ENCODE results near the gene EGFL7. TPM values are rescaled to one million over a fixed set of nuclear protein-coding genes. Genes with fewer than 3 reads are reported as not detected.
"Not testable (repeated sequence)": the region's sequence is repeated elsewhere in the genome, so short reads cannot be mapped to it uniquely, and the experiment has no call there.

EGFL7 gene
- total RNA-seq, 1 experiment from 2014 or later, result 0.08 TPM

- no peaks in the 10 kb centered on the region for H3K9me3 ChIP-seq (replicated peaks)
- no peak overlapping the region for H3K4me3 ChIP-seq
- DNase-seq (ENCODE audit: low read depth in 1 of 2, low spot score in 2 of 2), result no peak
- 0 out of 2 replicates have a peak, but pooled peaks cover under 1% of the 10 kb centered on the region for H3K27me3 ChIP-seq (replicated peaks)
- H3K27ac ChIP-seq, result no peak overlapping the region
- no peaks in the 10 kb centered on the region for H3K36me3 ChIP-seq
- H3K4me1 ChIP-seq (replicated peaks), result peaks cover 39% of the 10 kb centered on the region
Measured at GRCh38 chr9:136628268-136628667, 34.4 kb upstream of the EGFL7 start.

DNA sequence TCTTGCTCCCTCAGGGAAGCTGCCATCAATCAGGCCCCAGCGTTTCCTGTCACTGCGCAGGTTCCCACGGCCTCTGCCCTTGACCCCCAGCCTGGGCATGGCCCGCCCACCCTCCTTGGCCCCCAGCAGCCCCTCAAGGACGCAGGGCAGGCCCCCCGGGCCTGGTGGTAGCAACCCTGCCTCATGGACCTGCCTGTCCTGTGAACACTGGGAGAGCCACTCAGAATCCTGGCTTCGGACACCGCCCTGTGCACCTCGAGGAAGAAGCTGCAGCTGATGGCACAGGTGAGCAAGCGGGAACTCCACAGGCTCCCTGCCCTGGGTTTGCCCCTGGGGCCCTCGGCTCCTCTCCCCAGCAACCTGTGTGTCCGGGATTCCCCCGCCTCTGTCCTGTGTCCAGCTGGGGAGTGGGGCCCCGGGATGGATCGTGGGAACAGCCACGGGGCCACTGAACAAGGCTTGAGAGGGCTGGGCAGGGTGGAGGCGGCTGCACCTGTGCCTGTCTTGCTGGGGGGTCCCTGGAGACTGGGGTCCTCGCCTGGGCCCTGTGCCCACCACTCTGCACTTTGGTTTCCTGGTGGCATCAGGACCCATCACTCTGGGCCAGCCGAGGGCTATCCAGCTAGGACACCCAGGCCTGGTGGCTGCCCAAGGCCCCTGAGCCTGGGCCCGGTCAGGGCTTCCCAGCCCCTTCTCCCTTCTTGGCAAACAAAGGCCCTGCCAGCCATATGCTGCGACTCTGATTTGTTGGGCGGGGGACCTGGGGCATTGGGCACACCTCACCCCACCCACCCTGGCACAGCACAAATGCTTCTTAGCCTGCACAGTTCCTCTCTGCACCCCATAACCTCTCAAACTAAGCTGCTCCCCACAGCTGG is 33.5 kb upstream of the EGFL7 start:
- no peak overlapping the region for H3K4me3 ChIP-seq
- DNase-seq (ENCODE audit: low read depth in 1 of 2, low spot score in 2 of 2), result no peak
- H3K9me3 ChIP-seq (replicated peaks), result no peaks in the 10 kb centered on the region
- H3K4me1 ChIP-seq (replicated peaks), result peaks cover 29% of the 10 kb centered on the region
- H3K27me3 ChIP-seq (replicated peaks), result 0 out of 2 replicates have a peak, but pooled peaks cover 4% of the 10 kb centered on the region
- H3K36me3 ChIP-seq, result no peaks in the 10 kb centered on the region
- no peak overlapping the region for H3K27ac ChIP-seq

- H3K36me3 ChIP-seq, result no peaks in the 10 kb centered on the region
- peak in 1 of 2 experiments; percentile 64 for DNase-seq (ENCODE audit: low read depth in 1 of 2, low spot score in 2 of 2)
- no peaks in the 10 kb centered on the region for H3K9me3 ChIP-seq (replicated peaks)
- no peak overlapping the region for H3K4me3 ChIP-seq
- no peak overlapping the region for H3K27ac ChIP-seq
- peaks cover 4% of the 10 kb centered on the region; the same call in 1 of the 2 replicates for H3K27me3 ChIP-seq (replicated peaks)
- peaks cover 21% of the 10 kb centered on the region for H3K4me1 ChIP-seq (replicated peaks)
Measured at GRCh38 chr9:136629879-136630661, 32.6 kb upstream of the EGFL7 start.

DNA sequence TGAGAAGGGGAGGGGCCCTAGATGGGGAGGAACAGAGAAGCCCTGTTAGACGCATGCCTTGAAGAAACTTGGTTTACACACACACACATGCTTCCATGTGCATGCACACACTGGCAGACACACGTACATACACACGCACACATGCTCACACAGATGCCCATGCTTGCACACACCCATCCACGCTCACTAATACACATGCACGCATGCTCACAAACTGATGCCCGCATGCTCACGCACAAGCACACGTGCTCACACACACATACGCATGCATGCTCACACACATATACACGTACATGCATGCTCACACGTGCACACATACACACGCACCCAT is 32.1 kb upstream of the EGFL7 start:
- Histone ChIP-seq H3K27ac (no peak overlapping the region), H3K4me1 (replicated peaks) (peaks cover 16% of the 10 kb centered on the region), H3K36me3 (no peaks in the 10 kb centered on the region), H3K4me3 (no peak overlapping the region), H3K9me3 (replicated peaks) (no peaks in the 10 kb centered on the region), H3K27me3 (replicated peaks) (peaks cover 4% of the 10 kb centered on the region; the same call in 1 of the 2 replicates)
- no peak for DNase-seq (ENCODE audit: low read depth in 1 of 2, low spot score in 2 of 2)

DNA sequence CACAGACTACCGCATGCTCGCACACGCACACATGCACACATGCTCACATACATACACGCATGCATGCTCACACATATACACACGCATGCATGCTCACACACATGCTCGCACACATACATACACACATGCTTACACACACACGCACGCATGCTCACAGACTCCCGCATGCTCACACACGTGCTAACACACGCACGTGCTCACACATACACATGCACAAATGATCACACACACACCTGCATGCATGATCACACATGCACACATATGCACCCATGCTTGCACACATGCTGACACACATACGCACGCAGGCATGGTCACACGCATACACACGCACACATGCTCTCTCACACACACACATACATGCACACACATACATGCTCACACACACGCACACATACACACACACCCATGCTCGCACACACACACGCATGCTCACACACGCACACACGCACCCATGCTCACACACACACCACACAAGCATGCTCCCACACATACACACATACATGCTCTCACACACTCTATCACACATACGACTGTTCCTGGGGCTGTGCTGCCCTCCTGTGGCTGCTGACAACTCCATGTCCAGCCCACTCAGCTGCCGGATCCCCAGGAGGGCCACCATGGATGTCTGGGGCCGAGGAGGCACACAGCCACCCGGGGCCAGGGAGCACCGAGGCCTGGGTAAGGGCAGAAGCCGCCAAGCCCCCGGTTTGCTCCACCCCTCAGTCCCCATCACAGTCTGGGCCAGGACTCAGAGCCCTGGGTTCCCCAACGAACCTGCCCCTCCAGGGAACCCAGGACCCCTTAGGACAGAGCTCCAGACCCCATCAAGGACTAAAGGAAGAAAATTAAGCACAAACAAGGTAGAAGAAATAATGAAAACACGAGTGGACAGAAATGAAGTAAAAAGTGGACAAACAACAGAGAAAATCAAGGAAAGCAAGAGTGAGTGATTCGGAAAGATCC is 31.4 kb upstream of the EGFL7 start:
- peak; percentile 57 to 81 for DNase-seq (ENCODE audit: low read depth in 1 of 2, low spot score in 2 of 2)

DNA sequence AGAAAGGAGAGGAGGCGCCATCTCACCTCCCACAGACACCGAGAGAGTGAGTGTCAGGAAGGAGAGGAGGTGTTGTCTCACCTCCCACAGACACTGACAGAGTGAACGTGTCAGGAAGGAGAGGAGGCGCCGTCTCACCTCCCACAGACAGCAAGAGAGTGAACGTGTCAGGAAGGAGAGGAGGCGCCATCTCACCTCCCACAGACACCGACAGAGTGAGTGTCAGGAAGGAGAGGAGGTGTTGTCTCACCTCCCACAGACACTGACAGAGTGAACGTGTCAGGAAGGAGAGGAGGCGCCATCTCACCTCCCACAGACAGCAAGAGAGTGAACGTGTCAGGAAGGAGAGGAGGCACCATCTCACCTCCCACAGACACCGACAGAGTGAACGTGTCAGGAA is 30.6 kb upstream of the EGFL7 start:
- not testable (repeated sequence) for H3K27ac ChIP-seq; H3K36me3 ChIP-seq; H3K4me3 ChIP-seq; H3K27me3 ChIP-seq (replicated peaks); H3K9me3 ChIP-seq (replicated peaks); DNase-seq (ENCODE audit: low read depth in 1 of 2, low spot score in 2 of 2)
- peaks cover 14% of the 10 kb centered on the region for H3K4me1 ChIP-seq (replicated peaks)

More for the DNA sequence above, 31.4 kb upstream of the EGFL7 start:
- no peak overlapping the region for H3K27ac ChIP-seq
- H3K27me3 ChIP-seq (replicated peaks), result peaks cover 4% of the 10 kb centered on the region; the same call in 1 of the 2 replicates
- no peaks in the 10 kb centered on the region for H3K9me3 ChIP-seq (replicated peaks)
- peaks cover 14% of the 10 kb centered on the region for H3K4me1 ChIP-seq (replicated peaks)
- no peak overlapping the region for H3K4me3 ChIP-seq
- H3K36me3 ChIP-seq, result no peaks in the 10 kb centered on the region

DNA sequence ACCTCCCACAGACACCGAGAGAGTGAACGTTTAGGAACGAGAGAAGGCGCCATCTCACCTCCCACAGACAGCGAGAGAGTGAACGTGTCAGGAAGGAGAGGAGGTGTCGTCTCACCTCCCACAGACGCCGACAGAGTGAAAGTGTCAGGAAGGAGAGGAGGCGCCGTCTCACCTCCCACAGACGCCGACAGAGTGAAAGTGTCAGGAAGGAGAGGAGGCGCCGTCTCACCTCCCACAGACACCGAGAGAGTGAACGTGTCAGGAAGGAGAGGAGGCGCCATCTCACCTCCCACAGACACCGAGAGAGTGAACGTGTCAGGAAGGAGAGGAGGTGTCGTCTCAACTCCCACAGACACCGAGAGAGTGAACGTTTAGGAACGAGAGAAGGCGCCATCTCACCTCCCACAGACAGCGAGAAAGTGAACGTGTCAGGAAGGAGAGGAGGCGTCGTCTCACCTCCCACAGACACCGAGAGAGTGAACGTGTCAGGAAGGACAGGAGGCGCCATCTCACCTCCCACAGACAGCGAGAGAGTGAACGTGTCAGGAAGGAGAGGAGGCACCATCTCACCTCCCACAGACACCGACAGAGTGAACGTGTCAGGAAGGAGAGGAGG is 30.1 kb upstream of the EGFL7 start:
- H3K9me3 ChIP-seq (replicated peaks); DNase-seq (ENCODE audit: low read depth in 1 of 2, low spot score in 2 of 2): not testable (repeated sequence)

GRCh38 chr9:136634904-136635303 is 27.8 kb upstream of the EGFL7 start:
- Histone ChIP-seq H3K36me3 (no peaks in the 10 kb centered on the region), H3K4me1 (replicated peaks) (peaks cover 14% of the 10 kb centered on the region), H3K27ac (no peak overlapping the region), H3K9me3 (replicated peaks) (no peaks in the 10 kb centered on the region), H3K4me3 (no peak overlapping the region), H3K27me3 (replicated peaks) (peaks cover 18% of the 10 kb centered on the region; the same call in 1 of the 2 replicates)
- DNase-seq (ENCODE audit: low read depth in 1 of 2, low spot score in 2 of 2), result no peak

More for the DNA sequence above, 30.1 kb upstream of the EGFL7 start:
- not testable (repeated sequence) for H3K4me3 ChIP-seq; H3K27me3 ChIP-seq (replicated peaks); H3K27ac ChIP-seq; H3K36me3 ChIP-seq
- H3K4me1 ChIP-seq (replicated peaks), result peaks cover 14% of the 10 kb centered on the region

- H3K27ac ChIP-seq, result no peak overlapping the region
Measured at GRCh38 chr9:136640171-136641111, 22.3 kb upstream of the EGFL7 start.

DNA sequence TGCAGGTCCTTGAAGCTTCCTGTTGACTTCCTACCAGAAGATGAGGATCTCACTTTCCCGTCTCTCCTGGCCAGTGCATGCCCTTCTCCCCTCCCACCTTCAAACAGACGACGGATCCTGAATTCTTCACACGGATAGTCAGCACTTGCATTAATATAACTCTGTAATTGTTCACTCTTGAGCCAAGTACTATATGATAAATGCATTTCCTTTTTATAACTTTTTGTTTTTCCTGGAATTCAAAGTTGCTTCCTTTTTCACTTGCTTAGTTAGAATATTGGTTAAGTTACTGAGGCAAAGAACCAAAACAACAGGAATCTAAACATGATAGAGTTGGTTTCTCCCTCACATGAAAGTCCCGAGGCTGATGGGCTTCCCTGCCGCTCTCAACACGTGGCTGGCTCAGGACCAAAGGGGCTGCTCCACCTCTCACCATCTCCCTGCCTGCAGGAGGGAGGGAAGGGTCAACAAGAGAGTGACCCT is 20.2 kb upstream of the EGFL7 start:
- Histone ChIP-seq H3K4me1 (replicated peaks) (peaks cover 8% of the 10 kb centered on the region), H3K4me3 (no peak overlapping the region), H3K9me3 (replicated peaks) (no peaks in the 10 kb centered on the region), H3K27me3 (replicated peaks) (peaks cover 49% of the 10 kb centered on the region), H3K36me3 (no peaks in the 10 kb centered on the region), H3K27ac (no peak overlapping the region)
- no peak for DNase-seq (ENCODE audit: low read depth in 1 of 2, low spot score in 2 of 2)

More at GRCh38 chr9:136640171-136641111, 22.3 kb upstream of the EGFL7 start:
- Histone ChIP-seq H3K4me3 (no peak overlapping the region), H3K9me3 (replicated peaks) (no peaks in the 10 kb centered on the region), H3K36me3 (no peaks in the 10 kb centered on the region), H3K27me3 (replicated peaks) (peaks cover 53% of the 10 kb centered on the region), H3K4me1 (replicated peaks) (peaks cover 8% of the 10 kb centered on the region)
- no peak for DNase-seq (ENCODE audit: low read depth in 1 of 2, low spot score in 2 of 2)

- H3K9me3 ChIP-seq (replicated peaks), result no peaks in the 10 kb centered on the region
- no peak overlapping the region for H3K27ac ChIP-seq
- peaks cover 8% of the 10 kb centered on the region for H3K4me1 ChIP-seq (replicated peaks)
- no peak for DNase-seq (ENCODE audit: low read depth in 1 of 2, low spot score in 2 of 2)
- no peaks in the 10 kb centered on the region for H3K36me3 ChIP-seq
- no peak overlapping the region for H3K4me3 ChIP-seq
- peaks cover 51% of the 10 kb centered on the region for H3K27me3 ChIP-seq (replicated peaks)
Measured at GRCh38 chr9:136643596-136644342, 18.9 kb upstream of the EGFL7 start.

DNA sequence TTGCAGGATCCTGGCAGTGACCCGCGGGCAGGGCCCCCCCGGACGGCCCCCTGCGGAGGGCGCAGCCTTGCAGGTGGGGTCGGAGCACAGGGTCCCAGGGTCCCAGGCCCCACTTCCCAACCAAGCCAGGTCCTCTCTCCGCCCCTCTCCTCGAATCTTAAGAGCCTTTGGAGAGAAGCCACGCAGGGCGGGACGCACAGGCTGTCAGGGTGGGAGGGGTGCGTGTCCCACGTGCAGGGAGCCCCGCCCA is 18.4 kb upstream of the EGFL7 start:
- Histone ChIP-seq H3K4me3 (no peak overlapping the region), H3K9me3 (replicated peaks) (no peaks in the 10 kb centered on the region)

More for the DNA sequence above, 18.4 kb upstream of the EGFL7 start:
- Histone ChIP-seq H3K27me3 (replicated peaks) (peaks cover 55% of the 10 kb centered on the region), H3K36me3 (no peaks in the 10 kb centered on the region), H3K27ac (no peak overlapping the region), H3K4me1 (replicated peaks) (peaks cover 8% of the 10 kb centered on the region)
- DNase-seq (ENCODE audit: low read depth in 1 of 2, low spot score in 2 of 2), result peak in 1 of 2 experiments; percentile 79

Measured in SJSA1 (cell line).